OCI-LY7 (cell line): ENCODE data around the gene LRRC46.

Experiments used
- CTCF ChIP-seq: fragments of 200-600 bp; sonication (generic); conservative IDR thresholded peaks from 2 replicates; pipeline ENCODE4 v1.5.1; 2014; ENCODE audit warnings: mild to moderate bottlenecking, antibody characterized with exemption, low read length, moderate library complexity, mixed read lengths
- EZH2phosphoT487 ChIP-seq: fragments of 200-600 bp; sonication (generic); IDR thresholded peaks from 2 replicates; pipeline ENCODE4 v1.6.1; 2018; ENCODE audit warnings: low read depth, borderline replicate concordance, mild to moderate bottlenecking, mixed run types, antibody characterized with exemption, low read length, moderate library complexity, mixed read lengths

DNA sequence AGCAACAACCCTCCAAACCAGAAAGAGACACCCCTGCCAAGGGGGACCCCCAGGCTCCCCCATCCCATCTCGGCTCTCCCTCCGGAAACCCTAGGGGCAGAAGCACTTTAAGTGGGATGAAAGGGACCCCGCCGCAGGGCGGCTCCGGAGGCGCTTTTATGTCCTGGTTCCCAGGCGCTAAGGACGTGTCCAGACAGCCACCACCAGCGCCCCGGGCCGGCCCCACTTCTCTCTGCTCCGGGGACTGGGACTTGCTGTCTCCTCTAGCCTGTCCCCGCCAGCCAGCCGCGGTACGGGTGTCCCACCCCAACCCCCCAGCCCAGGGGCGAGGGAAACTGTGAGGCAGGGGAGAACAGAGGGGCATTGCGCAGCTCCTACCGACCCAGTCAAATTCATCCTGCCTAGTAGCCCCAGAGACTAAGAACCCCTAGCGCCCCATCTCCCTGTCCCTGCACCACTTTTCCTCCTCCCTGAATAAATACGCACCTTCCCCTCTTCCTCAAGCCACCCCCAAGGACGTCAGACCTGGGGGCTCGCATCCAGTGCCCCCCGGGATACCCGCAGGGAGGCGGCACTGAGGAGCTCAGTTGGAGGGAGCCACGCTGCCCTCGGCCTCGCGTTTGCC is 15.4 kb downstream of the LRRC46 start:
- TF ChIP-seq CTCF (no peak), EZH2phosphoT487 (no peak)
